ENCODE results near the gene PHF21B. TPM values are rescaled to one million over a fixed set of nuclear protein-coding genes. Genes with fewer than 3 reads are reported as not detected.

The PHF21B gene
- polyA plus RNA-seq, 1 donor (not counting 4 experiments of a cell fraction or from before 2014, with no cell fraction given): not detected

- H2AFZ ChIP-seq (ENCODE audit: control insufficient read depth, low read length): no peak overlapping the region
- H3K9me3 ChIP-seq (ENCODE audit: control insufficient read depth, low read depth, low read length): no peaks in the 10 kb centered on the region
- no peak overlapping the region for H3K9ac ChIP-seq (ENCODE audit: control insufficient read depth, extremely low read depth, insufficient read depth, low read length)
- no peak overlapping the region for H3K4me3 ChIP-seq (ENCODE audit: control insufficient read depth in 2 of 3, extremely low read depth in 1 of 3, insufficient read depth in 2 of 3, low read depth in 1 of 3, low read length in 3 of 3)
- no peaks in the 10 kb centered on the region for H3K79me2 ChIP-seq (ENCODE audit: control insufficient read depth, insufficient read depth, low read length)
- no peaks in the 10 kb centered on the region for H3K9me1 ChIP-seq (ENCODE audit: control insufficient read depth, extremely low read depth, insufficient read depth, low read length)
- H3K36me3 ChIP-seq (ENCODE audit: control insufficient read depth in 2 of 2, extremely low read depth in 1 of 2, insufficient read depth in 2 of 2, low read length in 2 of 2): no peaks in the 10 kb centered on the region
- FAIRE-seq (no peak), DNase-seq (ENCODE audit: low read depth, low spot score) (no peak)
- H3K27ac ChIP-seq (ENCODE audit: control insufficient read depth, insufficient read depth, low read length): no peak overlapping the region
- H3K4me2 ChIP-seq (ENCODE audit: control insufficient read depth, extremely low read depth, insufficient read depth, low read depth, low read length): no peak overlapping the region
- TF ChIP-seq CTCF (optimal IDR thresholded peaks at IDR 0.05 in 1 of 3, IDR thresholded peaks at IDR 0.05 in 1 of 3, conservative IDR thresholded peaks at IDR 0.05 in 1 of 3; ENCODE audit: extremely low read depth in 1 of 3, insufficient read depth in 2 of 3, low read length in 3 of 3) (no peak), EZH2 (IDR thresholded peaks at IDR 0.05; ENCODE audit: low read length) (no peak)
- dilution Hi-C loops (cut with MboI; ENCODE audit: extremely low pct_ligation_motif_present, low sequenced_read_pairs): no loop called here
- H4K20me1 ChIP-seq (ENCODE audit: control insufficient read depth, extremely low read depth, insufficient read depth, low read length): no peaks in the 10 kb centered on the region
- peaks cover 6% of the 10 kb centered on the region for H3K4me1 ChIP-seq (ENCODE audit: control insufficient read depth, extremely low read depth, insufficient read depth, low read length)
- H3K27me3 ChIP-seq (ENCODE audit: control insufficient read depth, extremely low read depth, insufficient read depth, low read length): peaks cover 55% of the 10 kb centered on the region
Measured at GRCh38 chr22:45013138-45013537, 3.3 kb upstream of the PHF21B start.

- peaks cover 76% of the 10 kb centered on the region for H3K27me3 ChIP-seq (ENCODE audit: control insufficient read depth, extremely low read depth, insufficient read depth, low read length)
- no peak overlapping the region for H3K27ac ChIP-seq (ENCODE audit: control insufficient read depth, insufficient read depth, low read length)
- H3K36me3 ChIP-seq (ENCODE audit: control insufficient read depth in 2 of 2, extremely low read depth in 1 of 2, insufficient read depth in 2 of 2, low read length in 2 of 2): no peaks in the 10 kb centered on the region
- peak overlapping the region; percentile 74 for H2AFZ ChIP-seq (ENCODE audit: control insufficient read depth, low read length)
- H4K20me1 ChIP-seq (ENCODE audit: control insufficient read depth, extremely low read depth, insufficient read depth, low read length): no peaks in the 10 kb centered on the region
- no peak for DNase-seq (ENCODE audit: low read depth, low spot score)
- peak overlapping the region; percentile 82 for H3K4me2 ChIP-seq (ENCODE audit: control insufficient read depth, extremely low read depth, insufficient read depth, low read depth, low read length)
- FAIRE-seq: no peak
- H3K4me3 ChIP-seq (ENCODE audit: control insufficient read depth in 2 of 3, extremely low read depth in 1 of 3, insufficient read depth in 2 of 3, low read depth in 1 of 3, low read length in 3 of 3): peak overlapping the region; percentile 46 to 70 (median 59)
- dilution Hi-C loops (cut with MboI; ENCODE audit: extremely low pct_ligation_motif_present, low sequenced_read_pairs): no loop called here
- H3K4me1 ChIP-seq (ENCODE audit: control insufficient read depth, extremely low read depth, insufficient read depth, low read length): peaks cover 6% of the 10 kb centered on the region
- H3K9ac ChIP-seq (ENCODE audit: control insufficient read depth, extremely low read depth, insufficient read depth, low read length): peak overlapping the region; percentile 47
- H3K79me2 ChIP-seq (ENCODE audit: control insufficient read depth, insufficient read depth, low read length): no peaks in the 10 kb centered on the region
- TF ChIP-seq EZH2 (IDR thresholded peaks at IDR 0.05; ENCODE audit: low read length) (peak; percentile 62), CTCF (optimal IDR thresholded peaks at IDR 0.05 in 1 of 3, IDR thresholded peaks at IDR 0.05 in 1 of 3, conservative IDR thresholded peaks at IDR 0.05 in 1 of 3; ENCODE audit: extremely low read depth in 1 of 3, insufficient read depth in 2 of 3, low read length in 3 of 3) (no peak)
- H3K9me3 ChIP-seq (ENCODE audit: control insufficient read depth, low read depth, low read length): no peaks in the 10 kb centered on the region
- no peaks in the 10 kb centered on the region for H3K9me1 ChIP-seq (ENCODE audit: control insufficient read depth, extremely low read depth, insufficient read depth, low read length)
Measured at GRCh38 chr22:45010532-45010900, 711 bp upstream of the PHF21B start.

All from keratinocyte (primary cell).